Adipocyte (in vitro differentiated cells): ENCODE measurements around the gene BLMH.
"Not testable (repeated sequence)": the region's sequence is repeated elsewhere in the genome, so short reads cannot be mapped to it uniquely, and the experiment has no call there.

ENCODE experiments used
- DNase-seq: peaks from one replicate; pipeline ENCODE4 v3.0.0-alpha.2; 2015; ENCODE audit warnings: low read depth
- H3K27me3 ChIP-seq: replicated peaks from 2 replicates; pipeline ENCODE4 v1.7.0; 2013; ENCODE audit warnings: mild to moderate bottlenecking, low read length, moderate library complexity; ENCODE audit not compliant: control insufficient read depth, insufficient read depth
- H3K36me3 ChIP-seq: 2 replicates; pipeline ENCODE4 v1.7.0; 2013; ENCODE audit warnings: low read length, mild to moderate bottlenecking, moderate library complexity; ENCODE audit not compliant: control insufficient read depth, insufficient read depth, severe bottlenecking
- H3K4me1 ChIP-seq: 2 replicates; pipeline ENCODE4 v1.7.0; 2013; ENCODE audit warnings: mild to moderate bottlenecking, low read length, moderate library complexity; ENCODE audit not compliant: control insufficient read depth, insufficient read depth
- H3K4me3 ChIP-seq: 2 replicates; pipeline ENCODE4 v1.7.0; 2013; ENCODE audit warnings: mild to moderate bottlenecking, low read length, moderate library complexity
- H3K9ac ChIP-seq: 2 replicates; pipeline ENCODE4 v1.7.0; 2013; ENCODE audit warnings: mild to moderate bottlenecking, low read length, moderate library complexity
- H3K9me3 ChIP-seq: 2 replicates; pipeline ENCODE4 v1.7.0; 2013; ENCODE audit warnings: mild to moderate bottlenecking, low read length, moderate library complexity; ENCODE audit not compliant: control insufficient read depth

Gene BLMH

GRCh38 chr17:30236297-30236624, 55.5 kb downstream of the BLMH start:
- Histone ChIP-seq H3K36me3 (no peaks in the 10 kb centered on the region), H3K9me3 (peaks cover 3% of the 10 kb centered on the region), H3K27me3 (peaks cover 26% of the 10 kb centered on the region), H3K4me3 (peak overlapping the region; percentile 77), H3K9ac (no peak overlapping the region), H3K4me1 (peaks cover 10% of the 10 kb centered on the region)
- no peak for DNase-seq

GRCh38 chr17:30235386-30236296, 56.1 kb downstream of the BLMH start, which contains the start of gene SLC6A4:
Gene SLC6A4, minus strand, starts transcription at chr17:30235697. Its CDS starts 13,739 bp downstream, at chr17:30221958.
- DNase-seq: peak; percentile 54
- Histone ChIP-seq H3K36me3 (no peaks in the 10 kb centered on the region), H3K4me3 (peak within 1 kb of the TSS; percentile 77), H3K4me1 (peaks cover 10% of the 10 kb centered on the region), H3K9me3 (peaks cover 3% of the 10 kb centered on the region), H3K27me3 (peaks cover 26% of the 10 kb centered on the region), H3K9ac (no peak within 1 kb of the TSS)

GRCh38 chr17:30234964-30235363, 56.8 kb downstream of the BLMH start:
- Histone ChIP-seq H3K9ac (no peak overlapping the region), H3K36me3 (no peaks in the 10 kb centered on the region), H3K4me3 (peak overlapping the region; percentile 77), H3K27me3 (peaks cover 30% of the 10 kb centered on the region), H3K4me1 (peaks cover 10% of the 10 kb centered on the region), H3K9me3 (peaks cover under 1% of the 10 kb centered on the region)
- no peak for DNase-seq

- H3K9ac ChIP-seq: no peak overlapping the region
- peaks cover 10% of the 10 kb centered on the region for H3K4me1 ChIP-seq
- H3K36me3 ChIP-seq: no peaks in the 10 kb centered on the region
- no peaks in the 10 kb centered on the region for H3K9me3 ChIP-seq
- no peak overlapping the region for H3K4me3 ChIP-seq
- no peak for DNase-seq
- H3K27me3 ChIP-seq: peaks cover 26% of the 10 kb centered on the region
Measured at GRCh38 chr17:30234296-30234695, 57.4 kb downstream of the BLMH start.

- H3K4me3 ChIP-seq: no peak overlapping the region
- no peak for DNase-seq
- H3K36me3 ChIP-seq: no peaks in the 10 kb centered on the region
- peaks cover 10% of the 10 kb centered on the region for H3K4me1 ChIP-seq
- H3K27me3 ChIP-seq: peaks cover 16% of the 10 kb centered on the region
- H3K9ac ChIP-seq: no peak overlapping the region
- no peaks in the 10 kb centered on the region for H3K9me3 ChIP-seq
Measured at GRCh38 chr17:30232824-30233427, 58.8 kb downstream of the BLMH start.

- Histone ChIP-seq H3K9me3 (no peaks in the 10 kb centered on the region), H3K9ac (no peak overlapping the region), H3K36me3 (no peaks in the 10 kb centered on the region), H3K27me3 (peaks cover 9% of the 10 kb centered on the region), H3K4me3 (no peak overlapping the region), H3K4me1 (peaks cover 10% of the 10 kb centered on the region)
- DNase-seq: no peak
Measured at GRCh38 chr17:30232015-30232823, 59.5 kb downstream of the BLMH start.

GRCh38 chr17:30230596-30231125, 61.1 kb downstream of the BLMH start:
- Histone ChIP-seq H3K9ac (no peak overlapping the region), H3K36me3 (no peaks in the 10 kb centered on the region), H3K9me3 (no peaks in the 10 kb centered on the region), H3K27me3 (peaks cover 14% of the 10 kb centered on the region), H3K4me1 (peaks cover 4% of the 10 kb centered on the region), H3K4me3 (no peak overlapping the region)
- no peak for DNase-seq

- H3K27me3 ChIP-seq: peaks cover 10% of the 10 kb centered on the region
- H3K9me3 ChIP-seq: not testable (repeated sequence)
Measured at GRCh38 chr17:30230009-30230408, 61.7 kb downstream of the BLMH start.

GRCh38 chr17:30229012-30229411, 62.7 kb downstream of the BLMH start:
- Histone ChIP-seq H3K9ac (no peak overlapping the region), H3K4me1 (no peaks in the 10 kb centered on the region), H3K9me3 (no peaks in the 10 kb centered on the region), H3K36me3 (no peaks in the 10 kb centered on the region), H3K4me3 (peak overlapping the region; percentile 14), H3K27me3 (peaks cover 10% of the 10 kb centered on the region)
- DNase-seq: peak; percentile 41

More at GRCh38 chr17:30230009-30230408, 61.7 kb downstream of the BLMH start:
- H3K4me3 ChIP-seq, DNase-seq, H3K36me3 ChIP-seq, H3K9ac ChIP-seq, H3K4me1 ChIP-seq: not testable (repeated sequence)

- H3K4me3 ChIP-seq: no peak overlapping the region
- H3K9me3 ChIP-seq: no peaks in the 10 kb centered on the region
- no peaks in the 10 kb centered on the region for H3K4me1 ChIP-seq
- no peaks in the 10 kb centered on the region for H3K36me3 ChIP-seq
- peaks cover 19% of the 10 kb centered on the region for H3K27me3 ChIP-seq
- H3K9ac ChIP-seq: no peak overlapping the region
- DNase-seq: no peak
Measured at GRCh38 chr17:30228011-30228410, 63.7 kb downstream of the BLMH start.

GRCh38 chr17:30226878-30227277, 64.9 kb downstream of the BLMH start:
- H3K27me3 ChIP-seq: peaks cover 27% of the 10 kb centered on the region
- peak; percentile 78 for DNase-seq
- H3K9me3 ChIP-seq: no peaks in the 10 kb centered on the region
- H3K36me3 ChIP-seq: no peaks in the 10 kb centered on the region
- H3K4me3 ChIP-seq: no peak overlapping the region
- no peak overlapping the region for H3K9ac ChIP-seq
- H3K4me1 ChIP-seq: no peaks in the 10 kb centered on the region
